ENCODE results near the gene CYP2R1.

The CYP2R1 gene, protein sequence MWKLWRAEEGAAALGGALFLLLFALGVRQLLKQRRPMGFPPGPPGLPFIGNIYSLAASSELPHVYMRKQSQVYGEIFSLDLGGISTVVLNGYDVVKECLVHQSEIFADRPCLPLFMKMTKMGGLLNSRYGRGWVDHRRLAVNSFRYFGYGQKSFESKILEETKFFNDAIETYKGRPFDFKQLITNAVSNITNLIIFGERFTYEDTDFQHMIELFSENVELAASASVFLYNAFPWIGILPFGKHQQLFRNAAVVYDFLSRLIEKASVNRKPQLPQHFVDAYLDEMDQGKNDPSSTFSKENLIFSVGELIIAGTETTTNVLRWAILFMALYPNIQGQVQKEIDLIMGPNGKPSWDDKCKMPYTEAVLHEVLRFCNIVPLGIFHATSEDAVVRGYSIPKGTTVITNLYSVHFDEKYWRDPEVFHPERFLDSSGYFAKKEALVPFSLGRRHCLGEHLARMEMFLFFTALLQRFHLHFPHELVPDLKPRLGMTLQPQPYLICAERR

GRCh38 chr11:14892036-14892556, at the start of gene CYP2R1:
Gene CYP2R1, minus strand, starts transcription at chr11:14892231. Its CDS starts 26 bp downstream, at chr11:14892205.
- FAIRE-seq = peak; percentile 94

DNA sequence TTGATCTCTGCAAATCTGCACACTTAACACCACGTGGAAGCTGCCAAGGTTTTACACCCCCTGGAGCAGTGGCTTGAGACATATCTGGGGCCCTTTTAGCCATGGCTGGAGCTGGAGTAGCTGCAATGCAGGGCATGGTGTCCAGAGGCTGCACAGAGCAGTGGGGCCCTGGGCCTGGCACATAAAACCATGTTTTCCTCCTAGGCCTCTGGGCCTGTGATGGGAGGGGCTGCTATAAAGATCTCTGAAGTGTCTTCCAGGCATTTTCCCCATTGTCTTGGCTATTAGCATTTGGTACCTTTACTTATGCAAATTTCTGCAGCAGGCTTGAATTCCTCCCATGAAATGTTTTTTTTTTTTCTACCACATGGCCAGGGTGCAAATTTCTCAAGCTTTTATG, 46.9 kb upstream of the CYP2R1 start:
- no peak for FAIRE-seq

GRCh38 chr11:14934641-14935351, 42.8 kb upstream of the CYP2R1 start:
- FAIRE-seq = no peak

- no peak for FAIRE-seq
Measured at GRCh38 chr11:14932447-14932846, 40.4 kb upstream of the CYP2R1 start.

- no peak for FAIRE-seq
Measured at GRCh38 chr11:14930369-14930768, 38.3 kb upstream of the CYP2R1 start.

DNA sequence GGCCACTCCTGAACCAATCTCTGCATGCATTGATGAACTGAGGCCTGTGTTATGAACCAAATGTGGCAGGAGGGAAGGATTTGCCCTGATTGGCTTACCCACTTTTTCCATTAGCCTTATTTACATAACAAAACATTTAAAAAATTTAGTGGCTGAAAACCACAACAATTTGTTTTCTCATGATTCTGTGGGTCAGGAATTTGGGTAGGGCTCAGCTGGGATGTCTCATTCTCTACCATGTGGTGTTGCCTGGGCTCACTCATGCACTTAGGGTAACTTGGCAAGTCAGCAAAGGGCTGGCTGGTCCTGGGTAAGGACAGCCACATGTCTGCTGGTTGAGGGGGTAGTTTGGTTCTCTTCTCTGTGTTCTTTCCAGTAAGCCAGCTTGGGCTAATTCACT, 35.1 kb upstream of the CYP2R1 start:
- FAIRE-seq = no peak

- no peak for FAIRE-seq
Measured at GRCh38 chr11:14924318-14924717, 32.3 kb upstream of the CYP2R1 start.

GRCh38 chr11:14916403-14916802, 24.4 kb upstream of the CYP2R1 start:
- FAIRE-seq = no peak

GRCh38 chr11:14914536-14914935, 22.5 kb upstream of the CYP2R1 start:
- FAIRE-seq = no peak

GRCh38 chr11:14908214-14908880, 16.3 kb upstream of the CYP2R1 start:
- FAIRE-seq = peak; percentile 73

GRCh38 chr11:14907411-14908213, 15.6 kb upstream of the CYP2R1 start:
- FAIRE-seq = no peak

DNA sequence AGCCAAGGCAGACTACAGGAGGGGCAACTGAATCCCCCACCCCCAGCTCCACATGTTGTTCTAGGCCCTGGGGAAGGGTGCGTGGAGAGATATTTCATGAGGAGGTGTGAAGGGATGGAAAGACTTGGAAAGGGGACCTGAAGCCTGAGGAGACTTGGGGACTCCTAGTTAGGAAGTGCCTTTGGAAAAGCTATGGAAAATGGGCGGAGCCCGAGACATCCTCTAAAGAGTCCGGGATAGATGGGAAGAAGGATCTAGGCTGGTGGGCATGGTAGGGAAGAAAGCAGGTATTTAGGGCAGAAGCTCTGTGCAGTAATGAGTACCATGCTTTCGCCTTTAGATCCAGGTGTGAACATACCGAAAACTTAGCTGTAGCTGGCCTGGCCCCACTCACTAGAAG, 15.0 kb upstream of the CYP2R1 start:
- no peak for FAIRE-seq

DNA sequence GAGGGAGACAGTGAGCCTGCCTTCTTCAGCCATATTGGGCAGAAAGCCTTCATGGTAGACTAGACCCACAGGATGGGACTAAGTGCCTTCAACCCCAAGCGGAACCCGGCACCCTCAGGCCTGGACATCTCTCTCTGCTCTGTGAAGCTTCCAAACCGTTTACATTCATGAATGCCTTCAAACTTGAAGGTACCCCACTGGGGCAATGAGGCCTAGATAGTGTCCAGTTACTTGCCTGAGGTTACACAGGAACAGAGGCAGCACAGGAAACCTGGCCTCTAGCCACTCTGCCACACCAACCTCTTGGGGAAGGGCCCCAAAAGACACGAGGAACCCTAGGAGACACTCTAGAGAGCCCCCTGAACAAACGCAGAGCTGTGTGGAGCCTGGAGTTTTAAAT, 14.5 kb upstream of the CYP2R1 start:
- FAIRE-seq = no peak

DNA sequence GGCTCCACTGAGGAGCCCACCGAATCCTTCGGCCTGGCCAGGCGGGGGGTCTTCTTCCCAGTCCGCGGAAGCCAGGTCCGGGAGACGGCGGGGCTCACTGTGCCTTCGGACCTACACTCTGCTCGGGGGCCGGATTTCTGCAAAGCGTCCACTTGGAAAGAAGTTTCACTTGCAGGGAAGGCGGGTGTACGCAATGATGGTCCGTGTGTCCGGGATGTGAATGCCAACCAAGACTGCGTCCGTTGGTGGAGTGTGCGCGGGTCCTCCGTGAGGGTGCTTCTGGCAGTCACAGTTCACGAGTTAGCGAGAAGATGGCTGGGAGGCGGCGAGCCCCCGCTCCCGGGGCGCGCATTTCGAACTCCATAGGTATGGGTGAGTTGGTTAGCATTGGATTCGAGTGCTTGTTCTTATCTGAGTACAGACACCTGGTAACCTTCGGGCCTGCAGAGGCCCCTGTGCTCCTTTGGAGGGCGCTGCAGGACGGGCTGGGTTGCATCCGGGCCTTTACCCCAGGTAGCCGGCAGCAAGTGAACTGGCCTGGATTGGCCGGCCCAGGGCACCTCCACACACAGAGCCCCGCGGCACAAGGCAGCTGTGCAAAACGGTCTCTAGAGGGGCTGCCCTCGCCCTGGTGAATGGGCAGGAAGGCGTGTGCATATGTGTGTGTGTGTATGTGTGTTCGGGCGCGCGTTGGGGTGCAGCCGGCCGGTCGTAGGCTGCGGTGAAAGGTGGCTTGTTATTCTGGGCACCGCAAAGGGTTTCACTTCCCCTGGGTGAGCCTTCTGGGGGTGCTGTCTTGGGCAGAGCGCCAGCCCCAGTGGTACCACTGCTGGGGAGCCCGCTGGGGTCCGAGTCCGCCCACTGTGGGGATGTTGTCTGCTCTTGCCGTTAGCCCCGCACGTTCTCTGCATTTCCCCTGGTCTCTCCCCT, 13.3 kb upstream of the CYP2R1 start:
- no peak for FAIRE-seq

- FAIRE-seq = no peak
Measured at GRCh38 chr11:14904745-14905103, 12.7 kb upstream of the CYP2R1 start.

- FAIRE-seq = no peak
Measured at GRCh38 chr11:14902650-14903350, 10.8 kb upstream of the CYP2R1 start.

GRCh38 chr11:14898906-14899305, 6.9 kb upstream of the CYP2R1 start:
- no peak for FAIRE-seq

DNA sequence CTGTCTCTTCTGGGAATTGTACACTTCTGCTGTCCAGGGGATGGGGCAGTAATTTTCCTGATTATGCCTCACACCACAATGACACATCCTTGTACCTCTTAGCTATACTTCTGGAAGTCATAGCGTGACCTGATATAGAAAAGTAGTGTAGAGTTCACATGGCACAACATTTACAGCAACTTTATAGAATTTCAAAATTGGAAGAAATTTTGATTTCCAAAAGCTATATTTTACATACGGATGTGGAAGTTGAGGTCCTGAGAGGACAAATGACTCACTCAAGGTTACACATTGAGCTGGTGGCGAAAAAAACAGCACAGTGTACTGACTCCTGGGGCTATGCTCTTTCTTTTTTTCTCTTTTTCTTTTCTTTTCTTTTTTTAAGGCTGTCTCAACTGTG, 6.3 kb upstream of the CYP2R1 start:
- no peak for FAIRE-seq

- FAIRE-seq = no peak
Measured at GRCh38 chr11:14894657-14895598, 2.9 kb upstream of the CYP2R1 start.

- no peak for FAIRE-seq
Measured at GRCh38 chr11:14892577-14892976, 546 bp upstream of the CYP2R1 start.
